Suprapubic skin (tissue), 4 donors: Measurements from ENCODE around the gene LPP. TPM values are rescaled to one million over a fixed set of nuclear protein-coding genes. Genes with fewer than 3 reads are reported as not detected.

Experiments used
- DNase-seq, 2 donors: peaks; one replicate each; pipeline ENCODE4 v3.0.0-alpha.2; 2019; ENCODE audit warnings: low spot score in 2 of 2
- H3K27ac ChIP-seq: fragments of 200-600 bp; sonication (generic); one replicate; pipeline ENCODE4 v1.5.1; 2019
- H3K27me3 ChIP-seq: fragments of 200-600 bp; sonication (generic); one replicate; pipeline ENCODE4 v1.5.1; 2019
- H3K36me3 ChIP-seq: fragments of 200-600 bp; sonication (generic); one replicate; pipeline ENCODE4 v1.5.1; 2019
- H3K4me1 ChIP-seq: fragments of 200-600 bp; sonication (generic); one replicate; pipeline ENCODE4 v1.5.1; 2019
- H3K4me3 ChIP-seq: fragments of 200-600 bp; sonication (generic); one replicate; pipeline ENCODE4 v1.5.1; 2019; ENCODE audit warnings: mild to moderate bottlenecking
- H3K9me3 ChIP-seq: fragments of 200-600 bp; sonication (generic); one replicate; pipeline ENCODE4 v1.5.1; 2019
- EP300 ChIP-seq: sonication (generic); formaldehyde crosslinking; IDR thresholded peaks from one replicate; pipeline ENCODE4 v1.6.1; 2017; ENCODE audit warnings: antibody characterized with exemption
- POLR2A ChIP-seq, 2 donors: fragments of 450-650 bp; IDR thresholded peaks; one replicate each; pipeline ENCODE4 v1.6.1; 2017; ENCODE audit warnings: antibody characterized with exemption in 2 of 2, mild to moderate bottlenecking in 2 of 2, moderate library complexity in 2 of 2
- POLR2AphosphoS5 ChIP-seq, 3 donors: sonication (generic); formaldehyde crosslinking; IDR thresholded peaks; one replicate each; pipeline ENCODE4 v1.6.1; 2017; ENCODE audit warnings: antibody characterized with exemption in 3 of 3
- WGBS: methylation state at CpG from one replicate; pipeline ENCODE4 v1.1.5; 2018; 5-methylcytosine and 5-hydroxymethylcytosine counted together
- total RNA-seq, 4 donors: library from RNA; depleted of rRNA; stranded (reverse); fragments of >200 nt; gene quantifications; one replicate each; pipeline ENCODE4 v1.1.0, GENCODE V29; 2016
- TF ChIP-seq, protein P1 (sequence below), 2 donors: fragments of 200-600 bp in 1 of 2; fragments of 450-650 bp in 1 of 2; sonication (generic) in 1 of 2; IDR thresholded peaks; one replicate each; pipeline ENCODE4 v1.5.1; 2016 to 2019; ENCODE audit warnings: antibody characterized with exemption in 2 of 2, mild to moderate bottlenecking in 1 of 2, moderate library complexity in 1 of 2

Gene LPP
- total RNA-seq, 4 donors from 2014 or later = 56.8 to 127 (median 84.2) TPM

DNA sequence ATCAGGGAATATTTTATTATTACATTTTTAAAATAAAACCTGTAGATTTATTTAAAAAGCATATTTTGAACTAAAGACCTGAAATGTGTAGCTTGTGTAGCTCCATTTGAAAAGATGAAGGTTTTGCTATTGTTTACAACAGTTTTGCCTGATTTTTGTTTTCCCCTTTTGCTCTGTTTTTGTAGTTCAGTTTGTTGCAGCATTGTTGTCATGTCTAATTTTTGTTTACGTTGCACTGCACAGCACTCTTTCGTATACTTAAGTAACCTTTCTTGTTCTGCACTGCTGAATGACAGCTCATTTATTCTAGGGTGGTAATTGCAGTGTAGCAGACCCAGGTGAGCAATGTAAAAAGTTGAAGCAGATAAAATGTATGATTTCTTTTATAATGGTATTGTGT is 435.8 kb downstream of the LPP start:
- no peak for DNase-seq
- Histone ChIP-seq H3K9me3 (no peaks in the 10 kb centered on the region), H3K27ac (no peak overlapping the region), H3K36me3 (no peaks in the 10 kb centered on the region), H3K4me3 (no peak overlapping the region), H3K4me1 (peaks cover 16% of the 10 kb centered on the region), H3K27me3 (no peaks in the 10 kb centered on the region)
- TF ChIP-seq POLR2A (IDR thresholded peaks at IDR 0.05) = no peak
- no peak for TF ChIP-seq EP300
- TF ChIP-seq, protein P1, sequence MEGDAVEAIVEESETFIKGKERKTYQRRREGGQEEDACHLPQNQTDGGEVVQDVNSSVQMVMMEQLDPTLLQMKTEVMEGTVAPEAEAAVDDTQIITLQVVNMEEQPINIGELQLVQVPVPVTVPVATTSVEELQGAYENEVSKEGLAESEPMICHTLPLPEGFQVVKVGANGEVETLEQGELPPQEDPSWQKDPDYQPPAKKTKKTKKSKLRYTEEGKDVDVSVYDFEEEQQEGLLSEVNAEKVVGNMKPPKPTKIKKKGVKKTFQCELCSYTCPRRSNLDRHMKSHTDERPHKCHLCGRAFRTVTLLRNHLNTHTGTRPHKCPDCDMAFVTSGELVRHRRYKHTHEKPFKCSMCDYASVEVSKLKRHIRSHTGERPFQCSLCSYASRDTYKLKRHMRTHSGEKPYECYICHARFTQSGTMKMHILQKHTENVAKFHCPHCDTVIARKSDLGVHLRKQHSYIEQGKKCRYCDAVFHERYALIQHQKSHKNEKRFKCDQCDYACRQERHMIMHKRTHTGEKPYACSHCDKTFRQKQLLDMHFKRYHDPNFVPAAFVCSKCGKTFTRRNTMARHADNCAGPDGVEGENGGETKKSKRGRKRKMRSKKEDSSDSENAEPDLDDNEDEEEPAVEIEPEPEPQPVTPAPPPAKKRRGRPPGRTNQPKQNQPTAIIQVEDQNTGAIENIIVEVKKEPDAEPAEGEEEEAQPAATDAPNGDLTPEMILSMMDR (IDR thresholded peaks at IDR 0.05) = no peak
- TF ChIP-seq POLR2AphosphoS5 (IDR thresholded peaks at IDR 0.05) = no peak
- 87% methylated on average over 2 of the region's 2 CpGs for WGBS

DNA sequence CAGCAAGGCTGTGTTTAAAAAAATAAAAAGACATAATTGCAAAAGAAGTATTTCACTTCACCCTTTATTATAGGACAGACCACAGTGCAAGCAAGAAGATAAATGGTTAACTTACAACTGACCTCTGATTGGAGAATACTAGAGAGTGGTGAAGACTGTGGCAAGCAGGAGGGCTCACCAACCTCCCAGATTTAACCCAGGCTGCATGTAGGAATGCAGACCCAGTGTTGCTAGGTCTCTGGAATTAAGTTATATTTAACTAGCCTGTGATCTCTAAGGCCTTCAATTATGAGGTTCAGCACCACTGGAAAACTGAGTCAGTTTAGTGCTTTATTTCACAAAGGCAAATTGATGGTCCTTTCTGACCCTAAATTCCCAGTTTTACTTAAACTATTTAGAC is 436.6 kb downstream of the LPP start:
- Histone ChIP-seq H3K27me3 (no peaks in the 10 kb centered on the region), H3K36me3 (no peaks in the 10 kb centered on the region), H3K9me3 (no peaks in the 10 kb centered on the region), H3K4me3 (no peak overlapping the region), H3K4me1 (peaks cover 8% of the 10 kb centered on the region), H3K27ac (no peak overlapping the region)
- TF ChIP-seq POLR2AphosphoS5 (IDR thresholded peaks at IDR 0.05) = no peak
- TF ChIP-seq, protein P1 (IDR thresholded peaks at IDR 0.05) = no peak
- TF ChIP-seq EP300 = no peak
- TF ChIP-seq POLR2A (IDR thresholded peaks at IDR 0.05) = no peak
- no peak for DNase-seq

- TF ChIP-seq EP300 (no peak), POLR2A (IDR thresholded peaks at IDR 0.05) (no peak), POLR2AphosphoS5 (IDR thresholded peaks at IDR 0.05) (no peak)
- TF ChIP-seq, protein P1 (IDR thresholded peaks at IDR 0.05) = no peak
- peak overlapping the region; percentile 11 for H3K27ac ChIP-seq
- WGBS = 55% methylated on average over 2 of the region's 2 CpGs
- no peak overlapping the region for H3K4me3 ChIP-seq
- no peak for DNase-seq
- no peaks in the 10 kb centered on the region for H3K27me3 ChIP-seq
- H3K9me3 ChIP-seq = no peaks in the 10 kb centered on the region
- no peaks in the 10 kb centered on the region for H3K36me3 ChIP-seq
- H3K4me1 ChIP-seq = peaks cover 5% of the 10 kb centered on the region
Observed at GRCh38 chr3:188594139-188594538, 440.2 kb downstream of the LPP start.

- TF ChIP-seq POLR2AphosphoS5 (IDR thresholded peaks at IDR 0.05) = no peak
- TF ChIP-seq, protein P1 (IDR thresholded peaks at IDR 0.05) = no peak
- no peak for TF ChIP-seq POLR2A (IDR thresholded peaks at IDR 0.05)
- WGBS = 68% methylated on average over 5 of the region's 5 CpGs
- H3K9me3 ChIP-seq = no peaks in the 10 kb centered on the region
- H3K4me1 ChIP-seq = peaks cover 5% of the 10 kb centered on the region
- no peak for DNase-seq
- H3K27me3 ChIP-seq = no peaks in the 10 kb centered on the region
- H3K27ac ChIP-seq = no peak overlapping the region
- no peak overlapping the region for H3K4me3 ChIP-seq
- no peaks in the 10 kb centered on the region for H3K36me3 ChIP-seq
Observed at GRCh38 chr3:188595890-188596376, 442.0 kb downstream of the LPP start.

DNA sequence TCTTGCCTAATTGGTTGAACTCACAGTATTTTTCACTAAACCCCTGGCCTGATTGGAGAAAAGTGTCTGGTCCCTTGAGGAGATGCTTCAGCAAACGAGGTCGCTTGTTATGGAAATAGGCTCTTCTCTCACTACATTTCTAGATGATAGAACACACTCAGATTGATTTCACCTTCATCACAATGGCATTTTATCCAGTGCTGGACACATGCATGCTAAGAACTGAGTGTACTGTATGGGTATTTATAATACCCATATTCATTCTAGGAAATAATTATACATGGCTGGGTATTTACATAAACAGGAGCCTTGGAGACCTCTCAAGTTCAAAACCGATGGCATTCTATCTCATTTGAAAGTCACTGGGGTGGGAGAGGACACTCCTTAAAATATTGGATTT is 444.9 kb downstream of the LPP start:
- Histone ChIP-seq H3K4me3 (no peak overlapping the region), H3K36me3 (no peaks in the 10 kb centered on the region), H3K4me1 (peaks cover 3% of the 10 kb centered on the region), H3K27me3 (no peaks in the 10 kb centered on the region), H3K27ac (no peak overlapping the region), H3K9me3 (no peaks in the 10 kb centered on the region)
- no peak for TF ChIP-seq POLR2A (IDR thresholded peaks at IDR 0.05)
- TF ChIP-seq POLR2AphosphoS5 (IDR thresholded peaks at IDR 0.05) = no peak
- TF ChIP-seq, protein P1 (IDR thresholded peaks at IDR 0.05) = no peak
- 94% methylated on average over 3 of the region's 3 CpGs for WGBS
- DNase-seq = no peak
